Measurements from ENCODE around the gene HDGF.

HDGF gene

GRCh38 chr1:156708218-156708661 lies 43.2 kb downstream of the HDGF start:
- no peak for TF ChIP-seq CTCF (IDR thresholded peaks at IDR 0.05; ENCODE audit: insufficient read depth, missing control alignments)
- FAIRE-seq: no peak

GRCh38 chr1:156707417-156708217 lies 43.9 kb downstream of the HDGF start:
- FAIRE-seq: no peak
- no peak for TF ChIP-seq CTCF (IDR thresholded peaks at IDR 0.05; ENCODE audit: insufficient read depth, missing control alignments)
- DNase-seq (ENCODE audit: insufficient read length, low spot score): no peak

More at GRCh38 chr1:156708218-156708661, 43.2 kb downstream of the HDGF start:
- DNase-seq (ENCODE audit: insufficient read length, low spot score): no peak

GRCh38 chr1:156706657-156707416 lies 44.6 kb downstream of the HDGF start:
- TF ChIP-seq CTCF (IDR thresholded peaks at IDR 0.05; ENCODE audit: insufficient read depth, missing control alignments): no peak
- DNase-seq (ENCODE audit: insufficient read length, low spot score) (no peak), FAIRE-seq (no peak)

GRCh38 chr1:156705918-156706656 lies 45.4 kb downstream of the HDGF start:
- peak; percentile 71 for TF ChIP-seq CTCF (IDR thresholded peaks at IDR 0.05; ENCODE audit: insufficient read depth, missing control alignments)
- DNase-seq (ENCODE audit: insufficient read length, low spot score): peak; percentile 95

GRCh38 chr1:156705321-156705917 lies 46.1 kb downstream of the HDGF start, which contains the start of gene CRABP2:
TSS of gene CRABP2 (minus strand) at chr1:156705583. CDS start at chr1:156705446, 137 bp downstream.
- FAIRE-seq (no peak), DNase-seq (ENCODE audit: insufficient read length, low spot score) (no peak)
- no peak for TF ChIP-seq CTCF (IDR thresholded peaks at IDR 0.05; ENCODE audit: insufficient read depth, missing control alignments)

More at GRCh38 chr1:156705918-156706656, 45.4 kb downstream of the HDGF start:
- FAIRE-seq: no peak

- no peak for TF ChIP-seq CTCF (IDR thresholded peaks at IDR 0.05; ENCODE audit: insufficient read depth, missing control alignments)
- FAIRE-seq (no peak), DNase-seq (ENCODE audit: insufficient read length, low spot score) (no peak)
These were observed 46.5 kb downstream of the HDGF start for GRCh38 chr1:156704930-156705320.

Data from D721Med (cell line).